NT2/D1 (cell line): ENCODE results near the gene PPIF.
"Not testable (repeated sequence)": the region's sequence is repeated elsewhere in the genome, so short reads cannot be mapped to it uniquely, and the experiment has no call there.

ENCODE experiments used
- SUZ12 ChIP-seq: IDR thresholded peaks from 2 replicates; pipeline ENCODE4 v1.6.1; 2011; ENCODE audit not compliant: insufficient read length, insufficient read depth; ENCODE audit errors: extremely low read depth
- YY1 ChIP-seq: IDR thresholded peaks from 2 replicates; pipeline ENCODE4 v1.6.1; 2011; ENCODE audit not compliant: insufficient read length, insufficient read depth
- ZNF274 ChIP-seq: IDR thresholded peaks from 2 replicates; pipeline ENCODE4 v1.6.1; 2011; ENCODE audit warnings: mild to moderate bottlenecking, low read depth, low read length

GRCh38 chr10:79337783-79338469 is 9.3 kb upstream of the PPIF start:
- TF ChIP-seq YY1, SUZ12, ZNF274: not testable (repeated sequence)
